ENCODE results near the gene RASGRF2.

RASGRF2 gene

DNA sequence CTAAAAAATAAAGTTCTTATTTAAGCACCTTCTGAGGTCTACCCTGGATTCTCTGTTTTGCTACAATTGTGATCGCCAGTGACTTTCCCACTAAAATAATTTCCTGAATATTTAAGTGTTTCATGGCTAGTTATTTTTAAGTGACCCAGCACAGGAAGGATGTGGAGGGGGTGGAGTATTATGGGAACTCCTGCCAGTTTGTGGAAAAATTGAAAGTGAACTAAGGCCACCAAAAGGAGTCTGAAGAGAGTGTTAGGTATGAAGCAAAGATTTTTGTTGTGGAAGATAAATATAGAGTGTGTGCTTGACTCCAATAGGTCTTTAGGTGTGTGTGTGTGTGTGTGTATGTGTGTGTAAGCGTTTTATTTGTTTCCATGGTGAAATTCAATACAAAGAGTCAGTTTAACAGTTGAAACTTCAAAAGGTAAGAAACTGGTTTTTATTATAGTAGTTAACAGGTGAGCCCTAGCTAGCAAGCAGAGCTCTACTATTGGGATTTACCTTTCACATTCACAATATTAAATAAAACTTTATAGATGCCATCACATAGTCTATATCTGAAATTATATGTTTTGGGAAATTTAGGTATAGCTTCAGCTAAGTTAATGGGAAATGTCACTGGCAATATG lies 25.6 kb downstream of the RASGRF2 start:
- no peak for TF ChIP-seq ZFX (IDR thresholded peaks at IDR 0.05; ENCODE audit: borderline replicate concordance)
- TF ChIP-seq, protein P1, sequence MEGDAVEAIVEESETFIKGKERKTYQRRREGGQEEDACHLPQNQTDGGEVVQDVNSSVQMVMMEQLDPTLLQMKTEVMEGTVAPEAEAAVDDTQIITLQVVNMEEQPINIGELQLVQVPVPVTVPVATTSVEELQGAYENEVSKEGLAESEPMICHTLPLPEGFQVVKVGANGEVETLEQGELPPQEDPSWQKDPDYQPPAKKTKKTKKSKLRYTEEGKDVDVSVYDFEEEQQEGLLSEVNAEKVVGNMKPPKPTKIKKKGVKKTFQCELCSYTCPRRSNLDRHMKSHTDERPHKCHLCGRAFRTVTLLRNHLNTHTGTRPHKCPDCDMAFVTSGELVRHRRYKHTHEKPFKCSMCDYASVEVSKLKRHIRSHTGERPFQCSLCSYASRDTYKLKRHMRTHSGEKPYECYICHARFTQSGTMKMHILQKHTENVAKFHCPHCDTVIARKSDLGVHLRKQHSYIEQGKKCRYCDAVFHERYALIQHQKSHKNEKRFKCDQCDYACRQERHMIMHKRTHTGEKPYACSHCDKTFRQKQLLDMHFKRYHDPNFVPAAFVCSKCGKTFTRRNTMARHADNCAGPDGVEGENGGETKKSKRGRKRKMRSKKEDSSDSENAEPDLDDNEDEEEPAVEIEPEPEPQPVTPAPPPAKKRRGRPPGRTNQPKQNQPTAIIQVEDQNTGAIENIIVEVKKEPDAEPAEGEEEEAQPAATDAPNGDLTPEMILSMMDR (IDR thresholded peaks at IDR 0.05), result no peak
- no peak overlapping the region for H3K27ac ChIP-seq

- TF ChIP-seq, protein P1 (IDR thresholded peaks at IDR 0.05), result no peak
- TF ChIP-seq ZFX (IDR thresholded peaks at IDR 0.05; ENCODE audit: borderline replicate concordance), result no peak
- no peak overlapping the region for H3K27ac ChIP-seq
Measured at GRCh38 chr5:80986382-80986781, 26.2 kb downstream of the RASGRF2 start.

GRCh38 chr5:80987078-80987766 lies 27.1 kb downstream of the RASGRF2 start:
- TF ChIP-seq, protein P1 (IDR thresholded peaks at IDR 0.05), result no peak
- TF ChIP-seq ZFX (IDR thresholded peaks at IDR 0.05; ENCODE audit: borderline replicate concordance), result no peak
- H3K27ac ChIP-seq, result no peak overlapping the region

DNA sequence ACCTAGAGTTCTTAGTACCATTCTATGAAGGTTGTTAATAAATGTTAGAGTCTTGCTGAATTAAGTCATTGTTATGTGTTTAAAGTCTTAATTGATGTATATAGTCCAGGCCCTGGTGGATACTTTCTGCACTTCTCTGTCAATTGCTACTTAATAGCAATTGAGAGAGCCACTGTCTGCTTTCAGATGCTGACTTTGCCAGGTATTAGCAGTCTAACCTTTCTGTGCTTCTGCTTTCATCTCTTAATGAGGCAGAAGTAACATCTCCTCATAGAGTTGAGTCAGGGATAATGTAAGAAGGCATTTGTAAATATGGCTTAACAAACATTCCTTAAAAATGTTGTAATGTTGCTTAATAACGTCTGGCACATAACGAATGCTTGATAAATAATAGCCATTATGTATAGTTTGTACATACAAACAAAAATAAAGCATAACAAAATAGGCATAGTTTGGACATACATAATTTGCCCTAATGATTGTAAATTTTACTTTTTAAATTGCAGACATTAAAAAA lies 28.3 kb downstream of the RASGRF2 start:
- TF ChIP-seq, protein P1 (IDR thresholded peaks at IDR 0.05), result no peak
- no peak for TF ChIP-seq ZFX (IDR thresholded peaks at IDR 0.05; ENCODE audit: borderline replicate concordance)
- no peak overlapping the region for H3K27ac ChIP-seq

DNA sequence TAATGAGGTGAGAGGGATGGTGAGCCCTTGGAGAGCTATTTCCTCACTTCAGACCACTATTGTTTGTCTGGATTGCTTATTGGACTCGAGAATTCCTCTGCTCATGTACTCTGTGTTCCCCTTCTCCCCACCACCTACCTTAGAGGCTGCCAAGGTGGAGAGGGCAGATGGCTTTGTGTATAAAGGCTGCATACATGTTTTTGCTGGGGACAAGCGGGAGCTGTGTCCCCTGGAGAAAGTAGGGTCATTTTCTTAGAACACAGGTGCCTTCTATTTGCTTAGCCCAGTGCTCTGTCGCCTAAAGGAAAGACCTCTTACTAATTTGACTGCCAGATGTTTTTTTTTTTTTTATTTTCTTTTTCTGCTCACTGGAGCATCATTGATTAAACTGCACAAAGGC lies 29.7 kb downstream of the RASGRF2 start:
- TF ChIP-seq ZFX (IDR thresholded peaks at IDR 0.05; ENCODE audit: borderline replicate concordance), result no peak
- TF ChIP-seq, protein P1 (IDR thresholded peaks at IDR 0.05), result no peak
- H3K27ac ChIP-seq, result no peak overlapping the region

DNA sequence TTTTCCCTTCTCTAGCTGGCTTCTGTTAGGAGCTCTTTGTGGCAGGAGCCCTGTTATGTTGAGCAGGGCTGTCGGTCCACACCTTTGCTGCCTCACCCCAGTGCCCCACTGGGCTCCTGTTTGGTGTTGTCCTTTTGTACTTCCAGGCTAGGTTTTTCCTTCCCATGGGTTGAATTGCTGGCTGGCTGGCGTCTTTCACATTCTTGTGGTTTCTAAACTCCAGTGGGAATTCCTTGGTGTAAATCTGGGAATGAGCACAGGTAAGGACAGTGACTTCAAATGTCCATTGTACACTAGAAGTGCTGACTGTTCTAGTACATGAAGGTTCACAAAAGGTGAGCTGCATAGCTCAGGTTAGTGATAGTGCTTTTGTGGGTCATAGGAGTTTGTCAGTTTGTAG lies 30.4 kb downstream of the RASGRF2 start:
- TF ChIP-seq, protein P1 (IDR thresholded peaks at IDR 0.05), result no peak
- TF ChIP-seq ZFX (IDR thresholded peaks at IDR 0.05; ENCODE audit: borderline replicate concordance), result no peak
- H3K27ac ChIP-seq, result no peak overlapping the region

DNA sequence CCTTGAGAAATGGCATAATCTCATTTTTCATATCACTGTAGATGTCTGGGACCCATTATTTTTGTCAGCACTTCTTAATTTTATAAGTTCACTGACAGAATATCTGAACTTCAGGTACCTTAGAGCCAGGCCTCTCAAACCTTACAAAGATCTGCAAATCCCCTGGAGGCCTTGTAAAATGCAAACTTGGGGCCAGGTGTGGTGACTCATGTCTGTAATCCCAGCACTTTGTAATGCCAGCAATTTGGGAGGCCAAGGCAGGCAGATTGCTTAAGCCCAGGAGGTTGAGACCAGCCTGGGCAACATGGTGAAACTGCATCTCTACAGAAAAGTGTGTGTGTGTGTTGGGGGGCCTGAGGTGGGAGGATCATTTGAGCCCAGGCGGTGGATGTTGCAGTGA lies 30.8 kb downstream of the RASGRF2 start:
- TF ChIP-seq, protein P1 (IDR thresholded peaks at IDR 0.05), result no peak
- no peak for TF ChIP-seq ZFX (IDR thresholded peaks at IDR 0.05; ENCODE audit: borderline replicate concordance)
- H3K27ac ChIP-seq, result no peak overlapping the region
